ENCODE data around the gene TRIOBP. TPM values are rescaled to one million over a fixed set of nuclear protein-coding genes. Genes with fewer than 3 reads are reported as not detected.
A peak's percentile ranks its signal among the peaks of the same experiment; 100 is the strongest.

Gene TRIOBP
- total RNA-seq, 2 experiments from 2014 or later = 9.0 to 10.1 TPM

DNA sequence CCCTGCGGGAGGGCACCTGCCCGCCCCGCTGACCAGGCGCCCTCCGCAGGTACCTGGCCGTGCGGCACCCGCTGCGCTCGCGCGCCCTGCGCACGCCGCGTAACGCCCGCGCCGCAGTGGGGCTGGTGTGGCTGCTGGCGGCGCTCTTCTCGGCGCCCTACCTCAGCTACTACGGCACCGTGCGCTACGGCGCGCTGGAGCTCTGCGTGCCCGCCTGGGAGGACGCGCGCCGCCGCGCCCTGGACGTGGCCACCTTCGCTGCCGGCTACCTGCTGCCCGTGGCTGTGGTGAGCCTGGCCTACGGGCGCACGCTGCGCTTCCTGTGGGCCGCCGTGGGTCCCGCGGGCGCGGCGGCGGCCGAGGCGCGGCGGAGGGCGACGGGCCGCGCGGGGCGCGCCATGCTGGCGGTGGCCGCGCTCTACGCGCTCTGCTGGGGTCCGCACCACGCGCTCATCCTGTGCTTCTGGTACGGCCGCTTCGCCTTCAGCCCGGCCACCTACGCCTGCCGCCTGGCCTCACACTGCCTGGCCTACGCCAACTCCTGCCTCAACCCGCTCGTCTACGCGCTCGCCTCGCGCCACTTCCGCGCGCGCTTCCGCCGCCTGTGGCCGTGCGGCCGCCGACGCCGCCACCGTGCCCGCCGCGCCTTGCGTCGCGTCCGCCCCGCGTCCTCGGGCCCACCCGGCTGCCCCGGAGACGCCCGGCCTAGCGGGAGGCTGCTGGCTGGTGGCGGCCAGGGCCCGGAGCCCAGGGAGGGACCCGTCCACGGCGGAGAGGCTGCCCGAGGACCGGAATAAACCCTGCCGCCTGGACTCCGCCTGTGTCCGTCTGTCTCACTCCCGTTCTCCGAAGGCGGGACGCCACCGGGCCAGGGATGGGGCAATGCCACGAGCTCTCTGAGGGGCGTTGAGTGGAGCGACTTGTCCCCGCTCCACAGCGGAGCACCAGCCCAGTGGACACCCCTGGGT lies 128.1 kb downstream of the TRIOBP start:
- H3K4me1 ChIP-seq (ENCODE audit: insufficient read depth, low read length) = peaks cover 3% of the 10 kb centered on the region
- Mint-ChIP-seq H3K27me3 (peaks cover 30% of the 10 kb centered on the region), H3K9me3 (no peaks in the 10 kb centered on the region), H3K27ac (no peak overlapping the region), H3K4me3 (no peak overlapping the region), H3K36me3 (ENCODE audit: low read depth) (peaks cover 16% of the 10 kb centered on the region), H3K4me1 (ENCODE audit: low read depth) (no peaks in the 10 kb centered on the region)
- H3K27me3 ChIP-seq (ENCODE audit: control insufficient read depth in 1 of 2, insufficient read depth in 2 of 2, low read length in 2 of 2) = peaks cover 5 to 9% of the 10 kb centered on the region in 2 experiments
- no peaks in the 10 kb centered on the region for H3K9me3 ChIP-seq (ENCODE audit: control insufficient read depth in 1 of 2, insufficient read depth in 1 of 2, low read length in 2 of 2)
- no peak for TF ChIP-seq CTCF (IDR thresholded peaks at IDR 0.05)
- ChIA-PET POLR2A (interaction anchor here (1.0 kb wide), 1 partner anchor 19 kb away, joined by 3 read pairs; the partner anchor contains the start of gene ANKRD54), CTCF (no interaction called here)
- H3K4me3 ChIP-seq (ENCODE audit: low read length) = no peak overlapping the region
- no peak overlapping the region for H3K27ac ChIP-seq (ENCODE audit: low read depth in 1 of 2, low read length in 2 of 2)
- no peaks in the 10 kb centered on the region for H3K36me3 ChIP-seq (ENCODE audit: insufficient read depth, low read length)
- ATAC-seq (ENCODE audit: poor library complexity) (peak; percentile 46), DNase-seq (peak in 2 of 14 experiments; percentile 32 to 33)
- intact Hi-C loops (cut with DNase I, micrococcal nuclease) = no loop called here

Other genes with a start within 250 kb of the TRIOBP start
- gene MFNG, start 210.7 kb upstream of the TRIOBP start, total RNA-seq = 10 to 100 TPM; 85.1 to 89.9 TPM
- under 1 TPM; 0.20 to 0.63 TPM for gene CARD10, start 177.6 kb upstream of the TRIOBP start, total RNA-seq
- not detected for gene CDC42EP1, start 136.6 kb upstream of the TRIOBP start, total RNA-seq
- 1 to 10 TPM; 2.6 to 3.0 TPM for gene LGALS2, start 117.0 kb upstream of the TRIOBP start, total RNA-seq
- 10 to 100 TPM; 57.0 to 60.9 TPM for gene GGA1, start 88.2 kb upstream of the TRIOBP start, total RNA-seq
- gene SH3BP1, start 57.4 kb upstream of the TRIOBP start, total RNA-seq = 10 to 100 TPM; 46.9 to 49.0 TPM
- gene PDXP, start 38.3 kb upstream of the TRIOBP start, total RNA-seq = 1 to 10 TPM; 1.5 TPM
- 10 to 100 TPM; 85.1 to 93.7 TPM for gene LGALS1, start 21.4 kb upstream of the TRIOBP start, total RNA-seq
- gene NOL12, start 10.7 kb upstream of the TRIOBP start, total RNA-seq = 10 to 100 TPM; 24.3 to 26.2 TPM
- gene GCAT, start 110.9 kb downstream of the TRIOBP start, total RNA-seq = 1 to 10 TPM; 1.4 to 1.8 TPM
- gene GALR3, start 126.3 kb downstream of the TRIOBP start, total RNA-seq = not detected
- 10 to 100 TPM; 18.3 to 20.6 TPM for gene ANKRD54, start 147.3 kb downstream of the TRIOBP start, total RNA-seq
- 100 to 1,000 TPM; 525 to 541 TPM for gene EIF3L, start 152.4 kb downstream of the TRIOBP start, total RNA-seq
- 10 to 100 TPM; 16.9 to 20.7 TPM for gene MICALL1, start 209.2 kb downstream of the TRIOBP start, total RNA-seq

Data from CD4-positive, alpha-beta T cell (primary cell).